GM10266 (cell line): ENCODE results near the gene RPS6KB2.

ENCODE experiments used
- DNase-seq: peaks from one replicate; pipeline ENCODE4 v3.0.0; 2012; ENCODE audit errors: extremely low spot score
- CTCF ChIP-seq: IDR thresholded peaks from 2 replicates; pipeline ENCODE4 v1.5.1; 2012; ENCODE audit warnings: mild to moderate bottlenecking, low read depth; ENCODE audit not compliant: control insufficient read depth, insufficient read depth; ENCODE audit errors: missing control alignments

The RPS6KB2 gene

GRCh38 chr11:67429722-67430121, 1.4 kb downstream of the RPS6KB2 start:
- DNase-seq: no peak
- no peak for TF ChIP-seq CTCF

GRCh38 chr11:67431346-67432249, 3.3 kb downstream of the RPS6KB2 start:
- DNase-seq: no peak
- TF ChIP-seq CTCF: no peak

GRCh38 chr11:67432655-67433349, 4.5 kb downstream of the RPS6KB2 start:
- TF ChIP-seq CTCF: no peak
- DNase-seq: no peak

- no peak for DNase-seq
- TF ChIP-seq CTCF: no peak
Observed at GRCh38 chr11:67433536-67434394, 5.5 kb downstream of the RPS6KB2 start.

GRCh38 chr11:67434395-67434881, 6.1 kb downstream of the RPS6KB2 start:
- no peak for DNase-seq
- no peak for TF ChIP-seq CTCF

GRCh38 chr11:67435031-67435726, 6.9 kb downstream of the RPS6KB2 start:
- TF ChIP-seq CTCF: no peak
- DNase-seq: no peak
